NCI-H2029 (cell line): ENCODE data around the gene ARHGEF12.

Experiments used
- DNase-seq: peaks from one replicate; lab custom pipeline; 2025; lab: John Stamatoyannopoulos, UW

Gene ARHGEF12

GRCh38 chr11:120519474-120519873 is 183.3 kb downstream of the ARHGEF12 start:
- DNase-seq = no peak

GRCh38 chr11:120520091-120520822 is 184.0 kb downstream of the ARHGEF12 start:
- no peak for DNase-seq

- no peak for DNase-seq
These were observed 185.0 kb downstream of the ARHGEF12 start for GRCh38 chr11:120521176-120521575.

- no peak for DNase-seq
These were observed 185.8 kb downstream of the ARHGEF12 start for GRCh38 chr11:120522021-120522420.

- DNase-seq = no peak
These were observed 186.5 kb downstream of the ARHGEF12 start for GRCh38 chr11:120522736-120523135.

GRCh38 chr11:120523196-120523595 is 187.0 kb downstream of the ARHGEF12 start:
- DNase-seq = no peak

GRCh38 chr11:120524536-120525085 is 188.4 kb downstream of the ARHGEF12 start:
- DNase-seq = no peak

GRCh38 chr11:120525261-120526171 is 189.3 kb downstream of the ARHGEF12 start:
- no peak for DNase-seq

GRCh38 chr11:120526241-120526640 is 190.0 kb downstream of the ARHGEF12 start:
- no peak for DNase-seq

GRCh38 chr11:120527111-120527761 is 191.0 kb downstream of the ARHGEF12 start:
- DNase-seq = no peak

- no peak for DNase-seq
These were observed 192.5 kb downstream of the ARHGEF12 start for GRCh38 chr11:120528749-120529148.

- no peak for DNase-seq
These were observed 193.0 kb downstream of the ARHGEF12 start for GRCh38 chr11:120529214-120529613.

GRCh38 chr11:120529911-120530310 is 193.7 kb downstream of the ARHGEF12 start:
- DNase-seq = no peak

- DNase-seq = no peak
These were observed 196.0 kb downstream of the ARHGEF12 start for GRCh38 chr11:120532082-120532831.

GRCh38 chr11:120532832-120533196 is 196.6 kb downstream of the ARHGEF12 start:
- no peak for DNase-seq

GRCh38 chr11:120536091-120536796 is 200.0 kb downstream of the ARHGEF12 start:
- DNase-seq = no peak

- DNase-seq = no peak
These were observed 200.6 kb downstream of the ARHGEF12 start for GRCh38 chr11:120536797-120537169.

GRCh38 chr11:120537996-120538395 is 201.8 kb downstream of the ARHGEF12 start:
- no peak for DNase-seq

GRCh38 chr11:120538707-120539106 is 202.5 kb downstream of the ARHGEF12 start:
- DNase-seq = no peak
